ENCODE results near the gene PEX12.
"Not testable (repeated sequence)": the region's sequence is repeated elsewhere in the genome, so short reads cannot be mapped to it uniquely, and the experiment has no call there.

Gene PEX12

GRCh38 chr17:35535406-35535805, 43.0 kb downstream of the PEX12 start:
- not testable (repeated sequence) for DNase-seq

GRCh38 chr17:35534576-35535093, 43.7 kb downstream of the PEX12 start:
- DNase-seq, result no peak

GRCh38 chr17:35531160-35531559, 47.2 kb downstream of the PEX12 start:
- no peak for DNase-seq

- no peak for DNase-seq
Observed at GRCh38 chr17:35529866-35530265, 48.5 kb downstream of the PEX12 start.

- DNase-seq, result not testable (repeated sequence)
Observed at GRCh38 chr17:35529326-35529725, 49.0 kb downstream of the PEX12 start.

Measured in NCI-H2107 (cell line).